IMR-90 (cell line): ENCODE measurements around the gene MAML3. TPM values are rescaled to one million over a fixed set of nuclear protein-coding genes. Genes with fewer than 3 reads are reported as not detected.

Experiments used
- ATAC-seq: fragments of 200-7000 bp; cut with Tn5 transposase; 2 replicates; pipeline ENCODE4 v1.9.1; 2020; ENCODE audit warnings: low read depth, mild to moderate bottlenecking, moderate library complexity
- BruUV-seq: library from RNA; stranded (reverse); fragments of 400-500 nt; replicated peaks from 2 replicates; lab custom pipeline; 2021; lab: Mats Ljungman, UMichigan
- CTCF ChIA-PET: fragments of 300-600 bp; formaldehyde crosslinking; extraction: SDS; loops from one replicate; lab custom pipeline; 2021; ENCODE audit warnings: antibody characterized with exemption; lab: Yijun Ruan, JAX
- POLR2A ChIA-PET: fragments of 300-600 bp; sonication (Branson Sonifier 250); formaldehyde crosslinking; loops from one replicate; lab custom pipeline; 2022; ENCODE audit warnings: antibody characterized with exemption; ENCODE audit not compliant: unreplicated experiment; lab: Charles Lee
- DNase-seq: peaks from one replicate; pipeline ENCODE4 v3.0.0; 2013
- H2AFZ ChIP-seq: replicated peaks from 2 replicates; pipeline ENCODE3; 2013; ENCODE audit warnings: low read length, mild to moderate bottlenecking; ENCODE audit not compliant: poor library complexity
- H2AK5ac ChIP-seq: 2 replicates; pipeline ENCODE4 v1.6.1; 2013; ENCODE audit warnings: low read depth, low read length, inconsistent platforms
- H2AK9ac ChIP-seq: replicated peaks from 2 replicates; pipeline ENCODE3; 2013; ENCODE audit warnings: mild to moderate bottlenecking, low read depth, low read length, moderate library complexity; ENCODE audit not compliant: poor library complexity
- H2BK120ac ChIP-seq: 2 replicates; pipeline ENCODE4 v1.6.1; 2013; ENCODE audit warnings: low read depth, low read length, inconsistent platforms
- H2BK15ac ChIP-seq: 3 replicates; pipeline ENCODE4 v1.6.1; 2013; ENCODE audit warnings: low read depth, low read length, inconsistent platforms
- H2BK20ac ChIP-seq: 2 replicates; pipeline ENCODE4 v1.6.1; 2013; ENCODE audit warnings: low read depth, mild to moderate bottlenecking, inconsistent platforms, low read length, moderate library complexity
- H2BK5ac ChIP-seq: 2 replicates; pipeline ENCODE4 v1.6.1; 2013; ENCODE audit warnings: mild to moderate bottlenecking, low read depth, low read length, inconsistent platforms; ENCODE audit not compliant: poor library complexity, severe bottlenecking
- H3K14ac ChIP-seq: replicated peaks from 2 replicates; pipeline ENCODE4 v1.6.1; 2013; ENCODE audit warnings: low read depth, low read length, inconsistent platforms
- H3K18ac ChIP-seq: 2 replicates; pipeline ENCODE4 v1.6.1; 2013; ENCODE audit warnings: low read depth, low read length, control low read depth
- H3K23ac ChIP-seq: 2 replicates; pipeline ENCODE4 v1.6.1; 2013; ENCODE audit warnings: low read depth, low read length, inconsistent platforms
- H3K27ac ChIP-seq: 2 replicates; pipeline ENCODE4 v1.5.1; 2013; ENCODE audit warnings: mild to moderate bottlenecking, control low read depth, low read length; ENCODE audit not compliant: insufficient read depth
- H3K27me3 ChIP-seq: 2 replicates; pipeline ENCODE4 v1.6.1; 2013; ENCODE audit warnings: low read length; ENCODE audit not compliant: control insufficient read depth, insufficient read depth
- H3K36me3 ChIP-seq: 2 replicates; pipeline ENCODE4 v1.6.1; 2013; ENCODE audit warnings: low read length, mixed read lengths; ENCODE audit not compliant: control insufficient read depth, insufficient read depth
- H3K4ac ChIP-seq: 2 replicates; pipeline ENCODE4 v1.6.1; 2013; ENCODE audit warnings: low read depth, low read length, inconsistent platforms
- H3K4me1 ChIP-seq: 2 replicates; pipeline ENCODE4 v1.6.1; 2013; ENCODE audit warnings: low read length, mixed read lengths; ENCODE audit not compliant: control insufficient read depth, insufficient read depth
- H3K4me2 ChIP-seq: 2 replicates; pipeline ENCODE4 v1.6.1; 2013; ENCODE audit warnings: low read depth, mild to moderate bottlenecking, control low read depth, low read length, moderate library complexity
- H3K4me3 ChIP-seq: 2 replicates; pipeline ENCODE4 v1.5.1; 2013; ENCODE audit warnings: low read depth, mild to moderate bottlenecking, control low read depth, low read length, moderate library complexity; ENCODE audit not compliant: insufficient read depth
- H3K56ac ChIP-seq: 2 replicates; pipeline ENCODE4 v1.6.1; 2013; ENCODE audit warnings: low read length, inconsistent platforms; ENCODE audit not compliant: insufficient read depth; ENCODE audit errors: extremely low read depth
- H3K79me1 ChIP-seq, 2 experiments: 2 replicates each; pipeline ENCODE4 v1.6.1; 2013; ENCODE audit warnings: low read length in 2 of 2, inconsistent platforms in 1 of 2, low read depth in 1 of 2
- H3K9ac ChIP-seq: 2 replicates; pipeline ENCODE4 v1.6.1; 2013; ENCODE audit warnings: low read depth, low read length, control low read depth
- H3K9me1 ChIP-seq: 2 replicates; pipeline ENCODE4 v1.6.1; 2013; ENCODE audit warnings: low read length, inconsistent platforms; ENCODE audit not compliant: insufficient read depth
- H3K9me3 ChIP-seq: 2 replicates; pipeline ENCODE4 v1.6.1; 2013; ENCODE audit warnings: low read length; ENCODE audit not compliant: control insufficient read depth, insufficient read depth
- H4K20me1 ChIP-seq: 2 replicates; pipeline ENCODE4 v1.6.1; 2013; ENCODE audit warnings: low read length, inconsistent platforms; ENCODE audit not compliant: insufficient read depth
- H4K5ac ChIP-seq: 2 replicates; pipeline ENCODE4 v1.6.1; 2013; ENCODE audit warnings: mild to moderate bottlenecking, low read depth, low read length, control low read depth
- H4K8ac ChIP-seq, 2 experiments: 2 replicates each; pipeline ENCODE4 v1.6.1; 2013; ENCODE audit warnings: low read depth in 2 of 2, low read length in 2 of 2, control low read depth in 1 of 2, inconsistent platforms in 1 of 2
- H4K91ac ChIP-seq: 2 replicates; pipeline ENCODE4 v1.6.1; 2013; ENCODE audit warnings: low read depth, low read length, inconsistent platforms; ENCODE audit not compliant: insufficient read depth
- BHLHE40 ChIP-seq: fragments of 150-350 bp; IDR thresholded peaks from 2 replicates; pipeline ENCODE4 v1.6.1; 2016; ENCODE audit warnings: mild to moderate bottlenecking, low read depth, low read length
- CEBPB ChIP-seq: IDR thresholded peaks from 2 replicates; pipeline ENCODE4 v1.6.1; 2012; ENCODE audit warnings: low read depth, low read length, improper control_type of control experiment
- CHD1 ChIP-seq: IDR thresholded peaks from 2 replicates; pipeline ENCODE4 v1.6.1; 2012; ENCODE audit warnings: low read depth, low read length, improper control_type of control experiment
- FOS ChIP-seq: fragments of 150-350 bp; IDR thresholded peaks from 2 replicates; pipeline ENCODE4 v1.6.1; 2016; ENCODE audit warnings: low read depth, low read length
- MAFK ChIP-seq: IDR thresholded peaks from 2 replicates; pipeline ENCODE4 v1.6.1; 2012; ENCODE audit warnings: low read depth, low read length, improper control_type of control experiment
- MAZ ChIP-seq: IDR thresholded peaks from 2 replicates; pipeline ENCODE4 v1.6.1; 2012; ENCODE audit warnings: low read depth, mild to moderate bottlenecking, low read length, improper control_type of control experiment, moderate library complexity, borderline replicate concordance
- MXI1 ChIP-seq: IDR thresholded peaks from 2 replicates; pipeline ENCODE4 v1.6.1; 2012; ENCODE audit warnings: low read depth, mild to moderate bottlenecking, low read length, moderate library complexity, borderline replicate concordance
- NFE2L2 ChIP-seq: fragments of 150-350 bp; IDR thresholded peaks from 2 replicates; pipeline ENCODE4 v1.6.1; 2016; ENCODE audit warnings: low read depth, mild to moderate bottlenecking, low read length
- POLR2A ChIP-seq: IDR thresholded peaks from 2 replicates; pipeline ENCODE4 v1.6.1; 2012; ENCODE audit warnings: mild to moderate bottlenecking, low read depth, low read length
- RAD21 ChIP-seq: IDR thresholded peaks from 2 replicates; pipeline ENCODE4 v1.6.1; 2012; ENCODE audit warnings: low read length, improper control_type of control experiment
- RCOR1 ChIP-seq: IDR thresholded peaks from 2 replicates; pipeline ENCODE4 v1.6.1; 2012; ENCODE audit warnings: mild to moderate bottlenecking, low read length, improper control_type of control experiment; ENCODE audit not compliant: insufficient replicate concordance
- RFX5 ChIP-seq: IDR thresholded peaks from 2 replicates; pipeline ENCODE4 v1.8.0; 2012; ENCODE audit warnings: low read depth, mild to moderate bottlenecking, low read length, moderate library complexity
- SMC3 ChIP-seq: fragments of 150-350 bp; IDR thresholded peaks from 2 replicates; pipeline ENCODE4 v1.6.1; 2016; ENCODE audit warnings: low read depth, mild to moderate bottlenecking, antibody characterized with exemption, low read length, moderate library complexity
- WGBS, 2 experiments: methylation state at CpG; one replicate each; pipeline versions ENCODE4 v1.1.5 to v1.1.7; 2013; ENCODE audit warnings: missing lambda C conversion rate in 2 of 2; ENCODE audit not compliant: insufficient read length in 1 of 2; ENCODE audit errors: extremely low coverage in 2 of 2; 5-methylcytosine and 5-hydroxymethylcytosine counted together
- dilution Hi-C: fragments of 300-500 bp; cut with HindIII; formaldehyde crosslinking; loops from one replicate; pipeline ENCODE4 v1.14.3; 2018; ENCODE audit warnings: low sequenced_read_pairs; ENCODE audit not compliant: unreplicated experiment
- in situ Hi-C: fragments of 300-500 bp; cut with MboI; formaldehyde crosslinking; loops from 3 replicates; pipeline ENCODE4 v1.14.3; 2019; ENCODE audit warnings: low sequenced_read_pairs, inconsistent platforms, mixed read lengths
- intact Hi-C: fragments of 100-400 bp; cut with micrococcal nuclease; formaldehyde crosslinking; loops from 2 replicates; pipeline ENCODE4 v1.10.0; 2022
- polyA plus RNA-seq, 3 experiments: library from polyadenylated mRNA; depleted of rRNA; stranded (reverse); fragments of >200 nt; gene quantifications; 2 replicates each; pipeline ENCODE4 v1.2.3, GENCODE V29; 2012; ENCODE audit warnings: low replicate concordance in 1 of 3
- total RNA-seq: library from RNA; depleted of rRNA; stranded (reverse); fragments of >200 nt; gene quantifications from 2 replicates; pipeline ENCODE4 v1.2.3, GENCODE V29; 2012
- TF ChIP-seq, protein P1 (sequence below): fragments of 150-350 bp; IDR thresholded peaks from 2 replicates; pipeline ENCODE4 v1.6.1; 2017; ENCODE audit warnings: mild to moderate bottlenecking, antibody characterized with exemption, low read length, low read depth
- TF ChIP-seq, protein P2 (sequence below): fragments of 150-350 bp; IDR thresholded peaks from 2 replicates; pipeline ENCODE4 v1.6.1; 2016; ENCODE audit warnings: low read depth, mild to moderate bottlenecking, low read length, moderate library complexity, borderline replicate concordance
- TF ChIP-seq, protein P3 (sequence below): conservative IDR thresholded peaks from 2 replicates; pipeline ENCODE4 v1.5.1; 2012; ENCODE audit warnings: mild to moderate bottlenecking, low read depth, low read length, improper control_type of control experiment

The MAML3 gene
- total and polyA plus RNA-seq, 2 of the 4 experiments (the other 2 are of a cell fraction): 0.90 to 1.7 TPM

DNA sequence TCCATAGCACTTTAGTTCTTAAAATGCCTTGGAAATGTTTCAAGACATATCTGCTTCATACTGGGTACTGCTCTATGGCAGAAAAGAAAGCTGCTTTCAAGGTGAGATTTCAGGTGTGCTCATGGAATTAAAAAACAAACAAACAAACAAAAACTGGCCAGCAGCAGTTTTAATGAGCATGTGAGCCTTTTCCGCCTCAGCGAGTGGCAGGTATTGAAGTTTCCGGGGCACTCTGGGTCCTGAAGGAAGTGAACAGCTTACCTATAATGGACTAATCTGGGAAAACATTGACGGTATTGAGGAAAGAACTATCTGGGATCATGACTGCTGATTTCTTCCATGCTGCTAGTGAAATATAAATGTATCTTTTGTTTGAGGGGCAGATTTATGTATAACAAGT, 194.6 kb downstream of the MAML3 start:
- no peak overlapping the region for H2AFZ ChIP-seq
- H3K23ac ChIP-seq: no peak overlapping the region
- H3K27me3 ChIP-seq: no peaks in the 10 kb centered on the region
- H2BK120ac ChIP-seq: no peak overlapping the region
- no peak overlapping the region for H4K8ac ChIP-seq
- no peaks in the 10 kb centered on the region for H3K36me3 ChIP-seq
- no peak overlapping the region for H3K27ac ChIP-seq
- H2BK15ac ChIP-seq: no peak overlapping the region
- dilution Hi-C loops (no loop called here), intact Hi-C loops (no loop called here), in situ Hi-C loops (no loop called here)
- H4K91ac ChIP-seq: no peak overlapping the region
- no peak overlapping the region for H4K5ac ChIP-seq
- no peak overlapping the region for H3K9ac ChIP-seq
- WGBS, 2 experiments: no CpG with 5 or more reads among the region's 4 CpGs
- POLR2A ChIA-PET: no interaction called here
- H3K9me1 ChIP-seq: no peaks in the 10 kb centered on the region; the same call in 1 of the 2 replicates
- CTCF ChIA-PET: no interaction called here
- ATAC-seq (no peak), DNase-seq (no peak)
- H3K9me3 ChIP-seq: no peaks in the 10 kb centered on the region
- H2AK5ac ChIP-seq: no peak overlapping the region
- no peak overlapping the region for H3K4me2 ChIP-seq
- no peaks in the 10 kb centered on the region for H4K20me1 ChIP-seq
- no peak overlapping the region for H3K4me3 ChIP-seq
- H3K79me1 ChIP-seq: no peaks in the 10 kb centered on the region
- peaks cover 2% of the 10 kb centered on the region; the same call in 1 of the 2 replicates for H3K4me1 ChIP-seq
- H2BK20ac ChIP-seq: no peak overlapping the region
- no peak overlapping the region for H3K18ac ChIP-seq
- no peak overlapping the region for H3K4ac ChIP-seq
- no TSS peak for BruUV-seq
- no peak overlapping the region for H3K56ac ChIP-seq
- no peak for TF ChIP-seq MXI1
- TF ChIP-seq RAD21: no peak
- TF ChIP-seq, protein P1, sequence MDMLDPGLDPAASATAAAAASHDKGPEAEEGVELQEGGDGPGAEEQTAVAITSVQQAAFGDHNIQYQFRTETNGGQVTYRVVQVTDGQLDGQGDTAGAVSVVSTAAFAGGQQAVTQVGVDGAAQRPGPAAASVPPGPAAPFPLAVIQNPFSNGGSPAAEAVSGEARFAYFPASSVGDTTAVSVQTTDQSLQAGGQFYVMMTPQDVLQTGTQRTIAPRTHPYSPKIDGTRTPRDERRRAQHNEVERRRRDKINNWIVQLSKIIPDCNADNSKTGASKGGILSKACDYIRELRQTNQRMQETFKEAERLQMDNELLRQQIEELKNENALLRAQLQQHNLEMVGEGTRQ: no peak
- no peak for TF ChIP-seq CHD1
- TF ChIP-seq MAZ: no peak
- no peak for TF ChIP-seq FOS
- TF ChIP-seq RFX5: no peak
- TF ChIP-seq SMC3: no peak
- no peak for TF ChIP-seq POLR2A
- TF ChIP-seq, protein P2, sequence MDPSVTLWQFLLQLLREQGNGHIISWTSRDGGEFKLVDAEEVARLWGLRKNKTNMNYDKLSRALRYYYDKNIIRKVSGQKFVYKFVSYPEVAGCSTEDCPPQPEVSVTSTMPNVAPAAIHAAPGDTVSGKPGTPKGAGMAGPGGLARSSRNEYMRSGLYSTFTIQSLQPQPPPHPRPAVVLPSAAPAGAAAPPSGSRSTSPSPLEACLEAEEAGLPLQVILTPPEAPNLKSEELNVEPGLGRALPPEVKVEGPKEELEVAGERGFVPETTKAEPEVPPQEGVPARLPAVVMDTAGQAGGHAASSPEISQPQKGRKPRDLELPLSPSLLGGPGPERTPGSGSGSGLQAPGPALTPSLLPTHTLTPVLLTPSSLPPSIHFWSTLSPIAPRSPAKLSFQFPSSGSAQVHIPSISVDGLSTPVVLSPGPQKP: no peak
- TF ChIP-seq BHLHE40: no peak
- no peak for TF ChIP-seq NFE2L2
- TF ChIP-seq RCOR1: no peak
- TF ChIP-seq CEBPB: no peak
- TF ChIP-seq, protein P3, sequence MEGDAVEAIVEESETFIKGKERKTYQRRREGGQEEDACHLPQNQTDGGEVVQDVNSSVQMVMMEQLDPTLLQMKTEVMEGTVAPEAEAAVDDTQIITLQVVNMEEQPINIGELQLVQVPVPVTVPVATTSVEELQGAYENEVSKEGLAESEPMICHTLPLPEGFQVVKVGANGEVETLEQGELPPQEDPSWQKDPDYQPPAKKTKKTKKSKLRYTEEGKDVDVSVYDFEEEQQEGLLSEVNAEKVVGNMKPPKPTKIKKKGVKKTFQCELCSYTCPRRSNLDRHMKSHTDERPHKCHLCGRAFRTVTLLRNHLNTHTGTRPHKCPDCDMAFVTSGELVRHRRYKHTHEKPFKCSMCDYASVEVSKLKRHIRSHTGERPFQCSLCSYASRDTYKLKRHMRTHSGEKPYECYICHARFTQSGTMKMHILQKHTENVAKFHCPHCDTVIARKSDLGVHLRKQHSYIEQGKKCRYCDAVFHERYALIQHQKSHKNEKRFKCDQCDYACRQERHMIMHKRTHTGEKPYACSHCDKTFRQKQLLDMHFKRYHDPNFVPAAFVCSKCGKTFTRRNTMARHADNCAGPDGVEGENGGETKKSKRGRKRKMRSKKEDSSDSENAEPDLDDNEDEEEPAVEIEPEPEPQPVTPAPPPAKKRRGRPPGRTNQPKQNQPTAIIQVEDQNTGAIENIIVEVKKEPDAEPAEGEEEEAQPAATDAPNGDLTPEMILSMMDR: no peak
- TF ChIP-seq MAFK: no peak
- H3K14ac ChIP-seq: no peak overlapping the region
- H2BK5ac ChIP-seq: no peak overlapping the region
- H2AK9ac ChIP-seq: no peak overlapping the region
